Peyer's patch (tissue), 4 donors: ENCODE measurements around the gene KISS1R. TPM values are rescaled to one million over a fixed set of nuclear protein-coding genes. Genes with fewer than 3 reads are reported as not detected.
A peak's percentile ranks its signal among the peaks of the same experiment; 100 is the strongest.

Experiments
- DNase-seq, 3 donors: peaks; one replicate each; pipeline ENCODE4 v3.0.0-alpha.2; 2017 to 2019
- H3K27ac ChIP-seq, 4 donors: fragments of 200-600 bp; sonication (generic); one replicate each; pipeline ENCODE4 v1.5.1; 2016 to 2019
- H3K27me3 ChIP-seq, 2 donors: fragments of 200-600 bp; sonication (generic); one replicate each; pipeline ENCODE4 v1.5.1; 2019
- H3K36me3 ChIP-seq, 3 donors: fragments of 200-600 bp; sonication (generic); one replicate each; pipeline ENCODE4 v1.5.1; 2016 to 2019
- H3K4me1 ChIP-seq, 4 donors: fragments of 200-600 bp; sonication (generic); one replicate each; pipeline ENCODE4 v1.5.1; 2016 to 2019
- H3K4me3 ChIP-seq, 4 donors: fragments of 200-600 bp; sonication (generic); 1 replicate in 3 of 4; 2 replicates in 1 of 4; pipeline ENCODE4 v1.5.1; 2016 to 2019; ENCODE audit warnings: mild to moderate bottlenecking in 1 of 4
- H3K9me3 ChIP-seq, 4 donors: fragments of 200-600 bp; sonication (generic); one replicate each; pipeline ENCODE4 v1.5.1; 2016 to 2019; ENCODE audit warnings: mild to moderate bottlenecking in 1 of 4
- CTCF ChIP-seq, 6 experiments: fragments of 450-650 bp in 4 of 6; fragments of 200-600 bp in 2 of 6; sonication (generic) in 1 of 6; IDR thresholded peaks; one replicate each; pipeline ENCODE4 v1.5.1; 2017 to 2019; ENCODE audit warnings: antibody characterized with exemption in 6 of 6, mild to moderate bottlenecking in 3 of 6, moderate library complexity in 1 of 6
- POLR2A ChIP-seq, 2 donors: fragments of 450-650 bp; IDR thresholded peaks; one replicate each; pipeline ENCODE4 v1.5.1; 2017; ENCODE audit warnings: antibody characterized with exemption in 2 of 2, mild to moderate bottlenecking in 2 of 2, moderate library complexity in 2 of 2
- total RNA-seq, 4 donors: library from RNA; depleted of rRNA; stranded (reverse); fragments of >200 nt; gene quantifications; one replicate each; pipeline ENCODE4 v1.1.0, GENCODE V29; 2016

KISS1R gene
- total RNA-seq, 4 donors from 2014 or later = not detected

DNA sequence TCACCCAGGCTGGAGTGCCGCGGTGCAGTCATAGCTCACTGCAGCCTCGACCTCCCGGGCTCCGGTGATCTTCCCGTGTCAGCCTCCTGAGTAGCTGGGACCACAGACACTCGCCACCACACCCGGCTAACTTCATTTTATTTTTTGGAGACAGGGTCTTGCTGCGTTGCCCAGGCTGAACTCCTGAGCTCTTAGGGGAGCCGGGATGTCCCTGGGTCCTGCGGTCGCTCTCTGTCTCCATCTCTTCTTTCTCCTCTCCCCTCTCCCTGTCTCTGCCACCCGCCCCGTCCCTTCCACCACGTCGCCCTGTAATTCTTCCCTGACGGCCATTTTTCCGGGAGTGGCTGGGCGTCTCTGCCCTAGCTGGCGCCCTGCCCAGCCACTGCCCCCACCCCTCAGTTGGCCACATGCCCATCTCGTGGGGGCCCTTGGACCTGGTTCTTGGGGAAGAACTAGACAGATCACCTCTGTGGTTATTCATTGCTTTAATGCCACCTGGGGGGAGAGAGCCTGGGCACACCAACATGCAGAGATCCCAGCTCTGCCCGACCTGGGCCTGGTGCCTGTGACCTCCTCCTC is 27.6 kb downstream of the KISS1R start:
- Histone ChIP-seq H3K36me3 (no peaks in the 10 kb centered on the region), H3K4me3 (peak overlapping the region in 1 of 4 donors; percentile 13), H3K4me1 (peaks cover 9 to 36% (median 13%) of the 10 kb centered on the region in 4 donors), H3K27me3 (no peaks in the 10 kb centered on the region), H3K27ac (peak overlapping the region in 1 of 4 donors; percentile 0), H3K9me3 (no peaks in the 10 kb centered on the region)
- TF ChIP-seq POLR2A (IDR thresholded peaks at IDR 0.05) (no peak), CTCF (IDR thresholded peaks at IDR 0.05) (no peak)
- DNase-seq = peak in 1 of 3 donors; percentile 52

GRCh38 chr19:945401-946252 is 28.5 kb downstream of the KISS1R start:
- peaks cover 9 to 30% (median 13%) of the 10 kb centered on the region in 4 donors for H3K4me1 ChIP-seq
- TF ChIP-seq CTCF (IDR thresholded peaks at IDR 0.05) (no peak), POLR2A (IDR thresholded peaks at IDR 0.05) (no peak)
- no peak overlapping the region for H3K4me3 ChIP-seq
- H3K27me3 ChIP-seq = no peaks in the 10 kb centered on the region
- H3K36me3 ChIP-seq = no peaks in the 10 kb centered on the region
- H3K27ac ChIP-seq = no peak overlapping the region
- no peaks in the 10 kb centered on the region for H3K9me3 ChIP-seq
- no peak for DNase-seq

GRCh38 chr19:947090-947706 is 30.1 kb downstream of the KISS1R start:
- Histone ChIP-seq H3K4me3 (peak overlapping the region in 1 of 4 donors; percentile 18), H3K27ac (peak overlapping the region in 3 of 4 donors; percentile 35 to 74 (median 69)), H3K27me3 (no peaks in the 10 kb centered on the region), H3K9me3 (no peaks in the 10 kb centered on the region), H3K4me1 (peaks cover 3 to 14% (median 7%) of the 10 kb centered on the region in 4 donors), H3K36me3 (no peaks in the 10 kb centered on the region)
- TF ChIP-seq CTCF (IDR thresholded peaks at IDR 0.05) (no peak), POLR2A (IDR thresholded peaks at IDR 0.05) (no peak)
- DNase-seq = peak in 2 of 3 donors; percentile 52 to 55

GRCh38 chr19:947707-948539 is 30.8 kb downstream of the KISS1R start:
- peaks cover 8 to 18% (median 13%) of the 10 kb centered on the region in 4 donors for H3K4me1 ChIP-seq
- H3K9me3 ChIP-seq = no peaks in the 10 kb centered on the region
- peak overlapping the region in 1 of 4 donors; percentile 22 for H3K4me3 ChIP-seq
- H3K27me3 ChIP-seq = no peaks in the 10 kb centered on the region
- peak overlapping the region in 3 of 4 donors; percentile 35 to 74 (median 69) for H3K27ac ChIP-seq
- peak in 2 of 3 donors; percentile 92 to 94 for DNase-seq
- TF ChIP-seq POLR2A (IDR thresholded peaks at IDR 0.05) (no peak), CTCF (IDR thresholded peaks at IDR 0.05) (no peak)
- no peaks in the 10 kb centered on the region for H3K36me3 ChIP-seq
